ENCODE results near the gene KIF26B.

DNA sequence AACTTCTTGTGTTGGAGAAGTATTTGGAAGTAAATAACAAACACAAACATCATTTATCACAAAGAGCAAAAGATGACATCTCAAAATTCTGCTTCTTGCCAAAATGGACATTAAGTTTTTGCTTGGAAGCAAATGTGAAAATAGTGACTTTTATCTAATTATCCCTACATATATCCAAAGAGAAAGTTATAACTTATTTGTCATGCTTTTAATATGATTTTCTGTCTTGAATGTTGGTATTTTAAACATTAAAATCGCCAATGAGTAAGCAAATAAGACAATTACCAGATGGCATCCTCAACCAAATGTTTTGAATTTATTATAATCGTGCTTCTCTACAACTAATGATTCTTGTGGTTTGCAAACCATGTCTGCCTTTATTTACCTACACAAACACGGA lies 594.3 kb downstream of the KIF26B start:
- TF ChIP-seq, protein P1, sequence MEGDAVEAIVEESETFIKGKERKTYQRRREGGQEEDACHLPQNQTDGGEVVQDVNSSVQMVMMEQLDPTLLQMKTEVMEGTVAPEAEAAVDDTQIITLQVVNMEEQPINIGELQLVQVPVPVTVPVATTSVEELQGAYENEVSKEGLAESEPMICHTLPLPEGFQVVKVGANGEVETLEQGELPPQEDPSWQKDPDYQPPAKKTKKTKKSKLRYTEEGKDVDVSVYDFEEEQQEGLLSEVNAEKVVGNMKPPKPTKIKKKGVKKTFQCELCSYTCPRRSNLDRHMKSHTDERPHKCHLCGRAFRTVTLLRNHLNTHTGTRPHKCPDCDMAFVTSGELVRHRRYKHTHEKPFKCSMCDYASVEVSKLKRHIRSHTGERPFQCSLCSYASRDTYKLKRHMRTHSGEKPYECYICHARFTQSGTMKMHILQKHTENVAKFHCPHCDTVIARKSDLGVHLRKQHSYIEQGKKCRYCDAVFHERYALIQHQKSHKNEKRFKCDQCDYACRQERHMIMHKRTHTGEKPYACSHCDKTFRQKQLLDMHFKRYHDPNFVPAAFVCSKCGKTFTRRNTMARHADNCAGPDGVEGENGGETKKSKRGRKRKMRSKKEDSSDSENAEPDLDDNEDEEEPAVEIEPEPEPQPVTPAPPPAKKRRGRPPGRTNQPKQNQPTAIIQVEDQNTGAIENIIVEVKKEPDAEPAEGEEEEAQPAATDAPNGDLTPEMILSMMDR (IDR thresholded peaks at IDR 0.05) = no peak
- no peak for TF ChIP-seq POLR2A (IDR thresholded peaks at IDR 0.05)
